Measurements from ENCODE around the gene ANKLE2. TPM values are rescaled to one million over a fixed set of nuclear protein-coding genes. Genes with fewer than 3 reads are reported as not detected.

Gene ANKLE2
- total and polyA plus RNA-seq, 2 of the 8 experiments (the other 6 are each of a cell fraction or from before 2014, with no cell fraction given), result 41.0 to 64.9 TPM

DNA sequence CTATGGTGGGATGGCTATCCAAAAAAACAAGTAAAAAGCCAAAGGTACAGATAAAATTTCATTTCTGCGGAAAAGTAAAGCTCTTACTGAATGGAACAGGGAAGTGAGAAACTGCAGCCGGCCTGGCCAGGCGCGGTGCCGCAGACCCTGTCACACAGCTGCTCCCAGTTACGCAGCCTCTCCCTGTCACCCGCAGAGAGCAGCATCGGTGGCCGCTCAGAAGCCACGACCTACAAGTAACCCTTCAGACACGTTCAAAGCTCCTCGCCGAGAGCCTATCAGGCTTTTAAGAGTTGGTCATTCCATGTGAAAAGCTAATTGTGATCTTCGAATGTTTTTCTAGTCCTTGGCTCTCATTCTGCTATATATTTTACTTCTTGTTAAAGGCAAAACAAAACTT lies 11.0 kb upstream of the ANKLE2 start:
- Histone ChIP-seq H4K8ac (ENCODE audit: extremely low read depth, insufficient read depth, low read length) (no peak overlapping the region), H3K79me1 (ENCODE audit: low read depth, low read length) (no peaks in the 10 kb centered on the region; the same call in 1 of the 2 replicates), H3K79me2 (ENCODE audit: control insufficient read depth in 1 of 2, insufficient read depth in 2 of 2, low read length in 2 of 2) (no peaks in the 10 kb centered on the region), H3K36me3 (ENCODE audit: control insufficient read depth in 2 of 4, insufficient read depth in 4 of 4, low read length in 3 of 4) (peaks cover 18 to 39% (median 31%) of the 10 kb centered on the region in 4 experiments; a peak in 7 of 8 replicates), H3K14ac (ENCODE audit: insufficient read length) (no peak overlapping the region), H4K5ac (ENCODE audit: insufficient read length, low read depth, low read length) (no peak overlapping the region), H2BK12ac (ENCODE audit: low read depth, low read length) (no peak overlapping the region), H3K9ac (replicated peaks in 1 of 4; ENCODE audit: extremely low read depth in 1 of 4, low read depth in 3 of 4, low read length in 3 of 4) (no peak overlapping the region), H3K27me3 (replicated peaks in 1 of 4; ENCODE audit: control insufficient read depth in 3 of 4, extremely low read depth in 1 of 4, insufficient read depth in 3 of 4, low read length in 3 of 4) (no peaks in the 10 kb centered on the region), H2BK5ac (ENCODE audit: low read depth, low read length) (no peak overlapping the region), H4K91ac (replicated peaks; ENCODE audit: insufficient read length, low read length) (no peak overlapping the region), H3K4ac (replicated peaks; ENCODE audit: insufficient read length, low read depth, low read length) (no peak overlapping the region), H3K27ac (ENCODE audit: low read depth, low read length) (no peak overlapping the region), H2BK15ac (ENCODE audit: low read length) (no peak overlapping the region), H2BK120ac (replicated peaks; ENCODE audit: low read depth, low read length) (no peak overlapping the region), H4K20me1 (replicated peaks in 1 of 2; ENCODE audit: control insufficient read depth in 1 of 2, insufficient read depth in 2 of 2, low read length in 2 of 2) (peaks cover 0 to 2% of the 10 kb centered on the region in 2 experiments), H3K23ac (ENCODE audit: insufficient read length) (no peak overlapping the region), H3K9me3 (ENCODE audit: insufficient read depth in 2 of 2, low read depth in 1 of 2, low read length in 1 of 2) (no peaks in the 10 kb centered on the region), H2BK20ac (ENCODE audit: low read length) (no peak overlapping the region), H2AK5ac (ENCODE audit: low read depth, low read length) (no peak overlapping the region), H3K4me1 (replicated peaks in 1 of 4; ENCODE audit: control insufficient read depth in 3 of 4, insufficient read depth in 4 of 4, low read length in 3 of 4) (no peaks in the 10 kb centered on the region), H2AFZ (ENCODE audit: low read length) (no peak overlapping the region), H3K4me3 (ENCODE audit: extremely low read depth in 1 of 4, insufficient read depth in 2 of 4, low read depth in 3 of 4, low read length in 4 of 4) (no peak overlapping the region), H3K18ac (ENCODE audit: extremely low read depth, low read length) (no peak overlapping the region), H3K4me2 (ENCODE audit: insufficient read depth in 1 of 2, low read depth in 2 of 2, low read length in 2 of 2) (no peak overlapping the region), H3K23me2 (ENCODE audit: low read depth, low read length) (no peaks in the 10 kb centered on the region), H3K56ac (replicated peaks; ENCODE audit: insufficient read length, low read depth, low read length) (no peak overlapping the region)
- POLR2A ChIA-PET (ENCODE audit: partially characterized antibody), result interaction anchor here (0.8 to 1.5 kb wide), 4 partner anchors 10 to 107 kb away, joined by 3 to 9 read pairs (median 4); no protein-coding TSS in a partner anchor
- CTCF ChIA-PET (ENCODE audit: partially characterized antibody), result no interaction called here
- 95% methylated on average over 14 of the region's 14 CpGs; no CpG with 5 or more reads in 1 of the 2 experiments for WGBS, 2 experiments (ENCODE audit: extremely low coverage in 1 of 2, insufficient coverage in 1 of 2, insufficient read length in 1 of 2, insufficient replicate concordance in 2 of 2, low coverage in 1 of 2, low lambda C conversion rate in 2 of 2, missing lambda C conversion rate in 1 of 2)
- DNase-seq (ENCODE audit: low read depth in 1 of 2, low spot score in 2 of 2) (no peak), FAIRE-seq (no peak)
- TF ChIP-seq CBX8 (IDR thresholded peaks at IDR 0.05; ENCODE audit: borderline replicate concordance, low read depth, low read length) (no peak), POU5F1 (IDR thresholded peaks at IDR 0.05; ENCODE audit: low read depth, low read length) (no peak), TAF1 (IDR thresholded peaks at IDR 0.05; ENCODE audit: low read depth, low read length) (no peak), ZNF274 (IDR thresholded peaks at IDR 0.05; ENCODE audit: borderline replicate concordance, extremely low read depth, low read length) (no peak)

Data from H1 (cell line).